ENCODE data around the gene CACNB2. TPM values are rescaled to one million over a fixed set of nuclear protein-coding genes. Genes with fewer than 3 reads are reported as not detected.

Gene CACNB2
- total and polyA plus RNA-seq, 8 donors = 4.0 to 14.8 (median 11.8) TPM

DNA sequence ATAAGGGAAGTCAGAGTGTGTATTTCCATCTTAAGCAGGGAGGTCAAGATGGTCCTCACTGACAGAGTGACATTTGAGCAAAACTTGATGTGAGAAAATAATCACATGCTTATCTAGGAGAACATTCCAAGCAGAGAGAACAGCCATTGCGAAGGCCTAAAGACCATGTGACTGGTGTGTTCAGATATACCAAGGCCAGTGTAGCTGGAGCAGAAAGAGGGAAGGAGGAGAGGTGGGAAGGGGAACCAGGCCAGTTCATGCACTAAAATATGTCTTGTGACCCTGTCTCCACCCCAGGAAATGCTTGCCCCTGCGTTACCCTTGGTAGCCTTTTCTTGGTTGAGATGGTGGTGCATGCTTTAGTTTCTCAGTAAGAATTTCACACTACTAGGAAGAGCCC, 77.4 kb downstream of the CACNB2 start:
- TF ChIP-seq, protein P1, sequence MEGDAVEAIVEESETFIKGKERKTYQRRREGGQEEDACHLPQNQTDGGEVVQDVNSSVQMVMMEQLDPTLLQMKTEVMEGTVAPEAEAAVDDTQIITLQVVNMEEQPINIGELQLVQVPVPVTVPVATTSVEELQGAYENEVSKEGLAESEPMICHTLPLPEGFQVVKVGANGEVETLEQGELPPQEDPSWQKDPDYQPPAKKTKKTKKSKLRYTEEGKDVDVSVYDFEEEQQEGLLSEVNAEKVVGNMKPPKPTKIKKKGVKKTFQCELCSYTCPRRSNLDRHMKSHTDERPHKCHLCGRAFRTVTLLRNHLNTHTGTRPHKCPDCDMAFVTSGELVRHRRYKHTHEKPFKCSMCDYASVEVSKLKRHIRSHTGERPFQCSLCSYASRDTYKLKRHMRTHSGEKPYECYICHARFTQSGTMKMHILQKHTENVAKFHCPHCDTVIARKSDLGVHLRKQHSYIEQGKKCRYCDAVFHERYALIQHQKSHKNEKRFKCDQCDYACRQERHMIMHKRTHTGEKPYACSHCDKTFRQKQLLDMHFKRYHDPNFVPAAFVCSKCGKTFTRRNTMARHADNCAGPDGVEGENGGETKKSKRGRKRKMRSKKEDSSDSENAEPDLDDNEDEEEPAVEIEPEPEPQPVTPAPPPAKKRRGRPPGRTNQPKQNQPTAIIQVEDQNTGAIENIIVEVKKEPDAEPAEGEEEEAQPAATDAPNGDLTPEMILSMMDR (IDR thresholded peaks at IDR 0.05) = no peak
- Histone ChIP-seq H3K9me3 (no peaks in the 10 kb centered on the region), H3K4me3 (no peak overlapping the region), H3K27ac (no peak overlapping the region), H3K27me3 (no peaks in the 10 kb centered on the region), H3K36me3 (no peaks in the 10 kb centered on the region), H3K4me1 (no peaks in the 10 kb centered on the region)
- intact Hi-C loops (cut with DNase I) = loop anchor here in 1 of 2 donors (10.0 kb wide), 1 partner anchor 373 kb away; no protein-coding TSS in a partner anchor
- DNase-seq (no peak), ATAC-seq (peak; percentile 38)

DNA sequence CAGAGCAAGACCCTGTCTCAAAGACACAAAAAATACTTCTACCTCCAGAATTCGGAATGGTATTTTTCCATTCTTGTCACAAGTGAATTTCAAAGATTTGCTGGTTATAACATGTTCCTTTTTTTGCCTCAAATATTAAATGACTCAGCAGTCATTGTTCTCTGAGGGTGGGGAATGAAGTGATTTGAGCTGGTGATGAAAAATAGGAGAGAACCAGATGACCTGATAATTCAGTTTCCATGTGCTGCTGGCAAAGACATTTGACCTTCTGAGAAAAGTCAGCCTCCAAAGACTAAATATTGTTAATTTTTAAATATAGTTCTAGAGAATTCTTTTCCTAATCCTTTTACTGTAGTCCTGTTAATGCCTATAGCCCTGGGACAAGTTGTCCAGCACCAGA, 78.9 kb downstream of the CACNB2 start:
- Histone ChIP-seq H3K9me3 (no peaks in the 10 kb centered on the region), H3K27ac (no peak overlapping the region), H3K4me3 (no peak overlapping the region), H3K4me1 (no peaks in the 10 kb centered on the region), H3K27me3 (no peaks in the 10 kb centered on the region), H3K36me3 (no peaks in the 10 kb centered on the region)
- ATAC-seq = no peak
- TF ChIP-seq, protein P1 (IDR thresholded peaks at IDR 0.05) = no peak
- intact Hi-C loops (cut with DNase I) = loop anchor here in 1 of 2 donors (10.0 kb wide), 1 partner anchor 374 kb away; no protein-coding TSS in a partner anchor
- DNase-seq = no peak

DNA sequence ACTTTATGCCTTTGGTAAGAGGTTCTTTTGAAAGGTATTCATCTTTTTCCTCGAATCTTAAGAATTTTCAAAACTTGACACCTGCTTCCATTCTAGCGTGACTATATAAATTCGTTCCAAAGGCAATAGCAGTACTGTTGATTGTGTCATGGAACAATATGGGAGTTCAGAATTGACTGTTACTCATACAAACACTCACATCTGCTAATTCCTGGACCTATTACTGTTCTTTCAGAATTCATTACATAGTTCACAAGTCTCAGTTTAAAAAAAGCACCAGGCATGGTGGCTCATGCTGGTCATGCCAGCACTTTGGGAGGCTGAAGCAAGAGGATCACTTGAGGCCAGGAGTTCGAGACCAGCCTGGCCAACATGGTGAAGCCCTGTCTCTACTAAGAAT, 80.9 kb downstream of the CACNB2 start:
- no peaks in the 10 kb centered on the region for H3K27me3 ChIP-seq
- ATAC-seq = no peak
- no peaks in the 10 kb centered on the region for H3K9me3 ChIP-seq
- no peaks in the 10 kb centered on the region for H3K4me1 ChIP-seq
- TF ChIP-seq, protein P1 (IDR thresholded peaks at IDR 0.05) = no peak
- intact Hi-C loops (cut with DNase I) = no loop called here
- no peaks in the 10 kb centered on the region for H3K36me3 ChIP-seq
- no peak overlapping the region for H3K4me3 ChIP-seq
- DNase-seq = no peak
- no peak overlapping the region for H3K27ac ChIP-seq

DNA sequence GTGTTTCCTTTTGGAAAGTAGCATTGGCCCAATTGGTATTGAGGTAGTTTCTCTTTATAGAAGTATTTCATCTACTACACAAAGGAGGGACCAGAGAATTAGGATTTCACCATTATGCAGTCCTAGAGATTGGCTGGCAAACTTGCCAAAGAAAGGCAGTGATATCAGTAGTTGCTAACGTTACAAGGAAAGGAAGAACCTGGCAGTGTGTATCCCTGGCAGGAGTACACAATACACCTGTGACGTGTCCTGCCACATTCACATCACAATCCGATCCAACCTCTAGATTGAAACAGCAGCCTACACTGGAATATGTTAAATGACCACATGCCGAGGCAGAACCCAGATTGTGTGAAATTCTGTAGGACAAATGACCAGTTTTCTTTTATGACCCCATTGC, 81.7 kb downstream of the CACNB2 start:
- H3K9me3 ChIP-seq = no peaks in the 10 kb centered on the region
- no peaks in the 10 kb centered on the region for H3K4me1 ChIP-seq
- no peaks in the 10 kb centered on the region for H3K27me3 ChIP-seq
- H3K36me3 ChIP-seq = no peaks in the 10 kb centered on the region
- ATAC-seq (no peak), DNase-seq (no peak)
- intact Hi-C loops (cut with DNase I) = no loop called here
- TF ChIP-seq, protein P1 (IDR thresholded peaks at IDR 0.05) = no peak
- H3K4me3 ChIP-seq = no peak overlapping the region
- no peak overlapping the region for H3K27ac ChIP-seq

DNA sequence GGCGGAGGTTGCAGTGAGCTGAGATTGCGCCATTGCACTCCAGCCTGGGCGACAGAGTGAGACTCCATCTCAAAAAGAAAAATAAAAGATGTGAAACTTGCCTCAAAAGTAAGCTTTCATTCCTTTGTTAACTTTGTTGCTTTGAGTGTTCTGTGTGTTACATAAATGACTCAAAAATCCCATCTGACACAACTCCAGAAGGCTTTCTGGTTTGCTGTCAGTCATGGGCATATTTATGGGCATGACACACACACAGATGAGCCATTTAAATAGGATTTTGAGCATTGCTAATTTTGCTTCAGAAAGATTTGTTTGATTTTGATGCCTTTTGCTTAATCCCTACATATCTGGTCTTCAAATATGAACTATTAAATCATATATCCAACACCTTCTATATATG, 82.6 kb downstream of the CACNB2 start:
- ATAC-seq = no peak
- no peak overlapping the region for H3K4me3 ChIP-seq
- H3K9me3 ChIP-seq = no peaks in the 10 kb centered on the region
- intact Hi-C loops (cut with DNase I) = no loop called here
- TF ChIP-seq, protein P1 (IDR thresholded peaks at IDR 0.05) = no peak
- no peaks in the 10 kb centered on the region for H3K27me3 ChIP-seq
- H3K36me3 ChIP-seq = no peaks in the 10 kb centered on the region
- H3K4me1 ChIP-seq = no peaks in the 10 kb centered on the region
- H3K27ac ChIP-seq = no peak overlapping the region
- DNase-seq = no peak
